Endothelial cell of umbilical vein (primary cell): ENCODE results near the gene ST6GALNAC3. TPM values are rescaled to one million over a fixed set of nuclear protein-coding genes. Genes with fewer than 3 reads are reported as not detected.

ENCODE experiments used
- BruUV-seq: library from RNA; stranded (reverse); fragments of 400-500 nt; replicated peaks from 2 replicates; lab custom pipeline; 2021; lab: Mats Ljungman, UMichigan
- CTCF ChIA-PET: fragments of 300-600, 350-600 bp; sonication (Branson Sonifier 250); formaldehyde crosslinking; loops from one replicate; lab custom pipeline; 2021; ENCODE audit warnings: antibody characterized with exemption, inconsistent platforms; lab: Charles Lee
- POLR2A ChIA-PET: fragments of 300-600, 350-600 bp; sonication (Branson Sonifier 250); formaldehyde crosslinking; loops from one replicate; lab custom pipeline; 2021; ENCODE audit warnings: antibody characterized with exemption, inconsistent platforms; lab: Charles Lee
- DNase-seq: peaks from one replicate; pipeline ENCODE4 v3.0.0-alpha.2; 2011; ENCODE audit warnings: low read depth, low spot score
- FAIRE-seq: peaks from 2 replicates; lab custom pipeline; 2011; peaks lifted over from hg19 to GRCh38; lab: Jason Lieb, UNC
- H2AFZ ChIP-seq: 2 replicates; pipeline ENCODE4 v1.6.0; 2012; ENCODE audit warnings: low read depth, low read length, control low read depth, inconsistent platforms
- H3K27ac ChIP-seq: 2 replicates; pipeline ENCODE4 v1.5.1; 2011; ENCODE audit warnings: low read depth, mild to moderate bottlenecking, control low read depth, low read length, moderate library complexity; ENCODE audit not compliant: insufficient read depth
- H3K27me3 ChIP-seq, 2 experiments: 2 replicates each; pipeline versions ENCODE4 v1.6.0 to v1.6.1; 2011; ENCODE audit warnings: low read length in 2 of 2, mixed read lengths in 1 of 2; ENCODE audit not compliant: control insufficient read depth in 2 of 2, insufficient read depth in 2 of 2
- H3K36me3 ChIP-seq, 2 experiments: 2 replicates in 1 of 2; 3 replicates in 1 of 2; pipeline ENCODE4 v1.5.1; 2011; ENCODE audit warnings: low read length in 2 of 2, mild to moderate bottlenecking in 1 of 2, moderate library complexity in 1 of 2; ENCODE audit not compliant: control insufficient read depth in 2 of 2, insufficient read depth in 2 of 2; ENCODE audit errors: extremely low read depth in 1 of 2
- H3K4me1 ChIP-seq: 3 replicates; pipeline ENCODE4 v1.5.1; 2011; ENCODE audit warnings: mild to moderate bottlenecking, low read length; ENCODE audit not compliant: control insufficient read depth, insufficient read depth; ENCODE audit errors: extremely low read depth
- H3K4me2 ChIP-seq: 2 replicates; pipeline ENCODE4 v1.6.1; 2011; ENCODE audit warnings: low read length, control low read depth, mixed read lengths; ENCODE audit not compliant: insufficient read depth
- H3K4me3 ChIP-seq, 3 experiments: fragments of 200-600 bp in 1 of 3; sonication (generic), shearing (Covaris generic) in 1 of 3; replicated peaks in 1 of 3; 2 replicates each; pipeline ENCODE4 v1.5.1; 2011 to 2016; ENCODE audit warnings: control low read depth in 3 of 3, low read length in 3 of 3, mild to moderate bottlenecking in 2 of 3, inconsistent platforms in 1 of 3, low read depth in 1 of 3, moderate library complexity in 1 of 3; ENCODE audit not compliant: insufficient read depth in 1 of 3
- H3K79me2 ChIP-seq: 2 replicates; pipeline ENCODE4 v1.6.0; 2012; ENCODE audit warnings: low read length, inconsistent platforms; ENCODE audit not compliant: control insufficient read depth, insufficient read depth
- H3K9ac ChIP-seq: replicated peaks from 2 replicates; pipeline ENCODE3; 2011; ENCODE audit warnings: low read length, control low read depth; ENCODE audit not compliant: insufficient read depth; ENCODE audit errors: extremely low read depth
- H3K9me1 ChIP-seq: replicated peaks from 3 replicates; pipeline ENCODE4 v1.6.0; 2011; ENCODE audit warnings: mild to moderate bottlenecking, low read length; ENCODE audit not compliant: control insufficient read depth, insufficient read depth; ENCODE audit errors: extremely low read depth
- H3K9me3 ChIP-seq: replicated peaks from 2 replicates; pipeline ENCODE4 v1.5.1; 2012; ENCODE audit warnings: low read length, inconsistent platforms; ENCODE audit not compliant: control insufficient read depth, insufficient read depth
- H4K20me1 ChIP-seq: replicated peaks from 2 replicates; pipeline ENCODE3; 2011; ENCODE audit warnings: mild to moderate bottlenecking, low read length; ENCODE audit not compliant: control insufficient read depth, insufficient read depth; ENCODE audit errors: extremely low read depth
- CTCF ChIP-seq, 2 donors: IDR thresholded peaks; 1 replicate in 1 of 2; 2 replicates in 1 of 2; pipeline ENCODE4 v1.5.1; 2011; ENCODE audit warnings: low read length in 2 of 2, mild to moderate bottlenecking in 2 of 2, moderate library complexity in 2 of 2, control low read depth in 1 of 2, inconsistent platforms in 1 of 2, low read depth in 1 of 2; ENCODE audit not compliant: insufficient read depth in 1 of 2; ENCODE audit errors: extremely low read depth in 1 of 2
- EZH2 ChIP-seq: IDR thresholded peaks from 2 replicates; pipeline ENCODE4 v1.6.1; 2012; ENCODE audit warnings: borderline replicate concordance, low read depth, mild to moderate bottlenecking, moderate library complexity, low read length, inconsistent platforms; ENCODE audit not compliant: severe bottlenecking
- FOS ChIP-seq: IDR thresholded peaks from 2 replicates; pipeline ENCODE4 v1.6.1; 2011; ENCODE audit warnings: mild to moderate bottlenecking, low read length, moderate library complexity, borderline replicate concordance; ENCODE audit not compliant: insufficient read depth
- GATA2 ChIP-seq: IDR thresholded peaks from 2 replicates; pipeline ENCODE4 v1.7.0; 2011; ENCODE audit warnings: low read depth, mild to moderate bottlenecking, moderate library complexity, mixed read lengths, low read length; ENCODE audit not compliant: insufficient read length, insufficient read depth
- JUN ChIP-seq: IDR thresholded peaks from 2 replicates; pipeline ENCODE4 v1.6.1; 2011; ENCODE audit warnings: borderline replicate concordance, low read depth; ENCODE audit not compliant: insufficient read length, insufficient read depth
- MAX ChIP-seq: IDR thresholded peaks from 2 replicates; pipeline ENCODE4 v1.6.1; 2011; ENCODE audit not compliant: insufficient read depth, insufficient read length
- MYC ChIP-seq: IDR thresholded peaks from one replicate; pipeline ENCODE4 v1.6.1; 2011; ENCODE audit warnings: mild to moderate bottlenecking, low read depth, low read length
- POLR2A ChIP-seq: IDR thresholded peaks from 2 replicates; pipeline ENCODE4 v1.6.1; 2012; ENCODE audit warnings: low read depth, mild to moderate bottlenecking, control low read depth, low read length
- POLR2AphosphoS5 ChIP-seq: IDR thresholded peaks from 2 replicates; pipeline ENCODE4 v1.6.1; 2012; ENCODE audit warnings: low read depth, mild to moderate bottlenecking, control low read depth, low read length, moderate library complexity; ENCODE audit not compliant: insufficient read depth
- dilution Hi-C: fragments of 300-500 bp; cut with MboI; formaldehyde crosslinking; loops from one replicate; pipeline ENCODE4 v1.15.0; 2019; ENCODE audit warnings: low sequenced_read_pairs; ENCODE audit not compliant: extremely low pct_ligation_motif_present
- intact Hi-C: fragments of 100-400 bp; cut with micrococcal nuclease; formaldehyde crosslinking; loops from one replicate; pipeline ENCODE4 v1.10.0; 2022
- polyA plus RNA-seq, 4 experiments: library from polyadenylated mRNA; depleted of rRNA in 3 of 4; stranded (reverse) in 3 of 4; unstranded in 1 of 4; fragments of >200 nt; gene quantifications; 2 replicates each; pipeline versions ENCODE4 v1.2.1 to v1.2.3, GENCODE V29; 2011 to 2012; ENCODE audit warnings: missing spikeins in 1 of 4
- total RNA-seq: library from RNA; stranded (reverse); gene quantifications from 2 replicates; pipeline ENCODE4 v1.2.3, GENCODE V29; 2021

The ST6GALNAC3 gene
- total and polyA plus RNA-seq, 2 donors (not counting 3 experiments of a cell fraction or from before 2014, with no cell fraction given), result 7.6 to 48.3 TPM

- Histone ChIP-seq H2AFZ (no peak overlapping the region), H3K4me1 (no peaks in the 10 kb centered on the region), H3K9me1 (no peaks in the 10 kb centered on the region), H3K27ac (no peak overlapping the region), H3K79me2 (no peaks in the 10 kb centered on the region), H3K9ac (no peak overlapping the region), H3K9me3 (no peaks in the 10 kb centered on the region), H3K36me3 (no peaks in the 10 kb centered on the region), H3K27me3 (no peaks in the 10 kb centered on the region), H3K4me2 (no peak overlapping the region), H4K20me1 (no peaks in the 10 kb centered on the region), H3K4me3 (no peak overlapping the region)
- POLR2A ChIA-PET, result no interaction called here
- no peak for TF ChIP-seq CTCF (IDR thresholded peaks at IDR 0.05; ENCODE audit: extremely low read depth in 1 of 2, insufficient read depth in 1 of 2, low read depth in 1 of 2, low read length in 2 of 2)
- TF ChIP-seq MAX, result no peak
- no peak for TF ChIP-seq POLR2A
- TF ChIP-seq EZH2, result no peak
- no peak for TF ChIP-seq FOS
- no peak for TF ChIP-seq POLR2AphosphoS5
- DNase-seq (no peak), FAIRE-seq (no peak)
- no TSS peak for BruUV-seq
- CTCF ChIA-PET, result no interaction called here
- intact Hi-C loops, result no loop called here
- dilution Hi-C loops, result no loop called here
Observed at GRCh38 chr1:76470166-76470565, 395.6 kb downstream of the ST6GALNAC3 start.

- Histone ChIP-seq H3K4me2 (no peak overlapping the region), H3K27ac (no peak overlapping the region), H3K79me2 (no peaks in the 10 kb centered on the region), H3K36me3 (no peaks in the 10 kb centered on the region), H2AFZ (no peak overlapping the region), H3K9ac (no peak overlapping the region), H3K9me1 (no peaks in the 10 kb centered on the region), H4K20me1 (no peaks in the 10 kb centered on the region), H3K4me1 (no peaks in the 10 kb centered on the region), H3K4me3 (no peak overlapping the region), H3K27me3 (no peaks in the 10 kb centered on the region), H3K9me3 (no peaks in the 10 kb centered on the region)
- ChIA-PET CTCF (no interaction called here), POLR2A (no interaction called here)
- intact Hi-C loops (no loop called here), dilution Hi-C loops (no loop called here)
- FAIRE-seq (no peak), DNase-seq (no peak)
- no TSS peak for BruUV-seq
- TF ChIP-seq FOS (no peak), GATA2 (no peak), EZH2 (no peak), JUN (no peak), CTCF (IDR thresholded peaks at IDR 0.05; ENCODE audit: extremely low read depth in 1 of 2, insufficient read depth in 1 of 2, low read depth in 1 of 2, low read length in 2 of 2) (no peak), MAX (no peak), MYC (no peak), POLR2AphosphoS5 (no peak), POLR2A (no peak)
Observed at GRCh38 chr1:76471536-76471935, 397.0 kb downstream of the ST6GALNAC3 start.
